Fibroblast of the aortic adventitia (primary cell): ENCODE measurements around the gene AMPD3. TPM values are rescaled to one million over a fixed set of nuclear protein-coding genes. Genes with fewer than 3 reads are reported as not detected.

Source experiments
- DNase-seq: peaks from one replicate; pipeline ENCODE4 v3.0.0-alpha.2; 2010; ENCODE audit warnings: low read depth
- H3K4me3 ChIP-seq: 2 replicates; pipeline ENCODE4 v1.5.1; 2011; ENCODE audit warnings: low read depth, mild to moderate bottlenecking, control low read depth, low read length, moderate library complexity
- CTCF ChIP-seq: IDR thresholded peaks from 2 replicates; pipeline ENCODE4 v1.5.1; 2011; ENCODE audit warnings: mild to moderate bottlenecking, low read length, control low read depth, inconsistent platforms; ENCODE audit not compliant: insufficient read depth
- total RNA-seq: library from RNA; depleted of rRNA; stranded (reverse); fragments of >200 nt; gene quantifications from 2 replicates; pipeline ENCODE4 v1.2.3, GENCODE V29; 2012; ENCODE audit warnings: low replicate concordance

AMPD3 gene
- total RNA-seq: 5.3 and 7.0 TPM in 2 replicates

- peak; percentile 70 for DNase-seq
- no peak for TF ChIP-seq CTCF
- peak within 1 kb of the TSS; percentile 49 for H3K4me3 ChIP-seq
Measured at GRCh38 chr11:10454878-10455631, at the start of gene AMPD3. TSS of gene AMPD3 (plus strand) at chr11:10455264. CDS start at chr11:10461520, 6,256 bp downstream.

- peak; percentile 81 for TF ChIP-seq CTCF
- DNase-seq: peak; percentile 93
- H3K4me3 ChIP-seq: no peak overlapping the region
Measured at GRCh38 chr11:10405865-10406592, 49.0 kb upstream of the AMPD3 start.

- DNase-seq: peak; percentile 28
- no peak overlapping the region for H3K4me3 ChIP-seq
- TF ChIP-seq CTCF: no peak
Measured at GRCh38 chr11:10407055-10407454, 48.0 kb upstream of the AMPD3 start.

GRCh38 chr11:10407749-10408685 lies 47.0 kb upstream of the AMPD3 start:
- no peak overlapping the region for H3K4me3 ChIP-seq
- no peak for TF ChIP-seq CTCF
- no peak for DNase-seq

- H3K4me3 ChIP-seq: no peak overlapping the region
- DNase-seq: no peak
- TF ChIP-seq CTCF: no peak
Measured at GRCh38 chr11:10409207-10409661, 45.8 kb upstream of the AMPD3 start.

GRCh38 chr11:10410106-10410843 lies 44.8 kb upstream of the AMPD3 start:
- no peak for DNase-seq
- no peak for TF ChIP-seq CTCF

More at GRCh38 chr11:10410106-10410843, 44.8 kb upstream of the AMPD3 start:
- H3K4me3 ChIP-seq: no peak overlapping the region
